OCI-LY3 (cell line): ENCODE results near the gene TBX4.
"Not testable (repeated sequence)": the region's sequence is repeated elsewhere in the genome, so short reads cannot be mapped to it uniquely, and the experiment has no call there.

Source experiments
- H2AFZ ChIP-seq: fragments of 200-600, 300-600 bp; shearing (Covaris generic); 2 replicates; pipeline ENCODE4 v1.6.0; 2014; ENCODE audit warnings: antibody characterized with exemption, low read depth, low read length
- H3K27ac ChIP-seq: fragments of 200-600, 300-600 bp; sonication (generic); 2 replicates; pipeline ENCODE4 v1.5.1; 2014; ENCODE audit warnings: mild to moderate bottlenecking, low read length, moderate library complexity, mixed read lengths
- H3K27me3 ChIP-seq: fragments of 200-600, 300-600 bp; sonication (generic); 2 replicates; pipeline ENCODE4 v1.6.1; 2014; ENCODE audit warnings: low read depth, low read length, mixed read lengths
- H3K36me3 ChIP-seq: fragments of 200-600, 300-600 bp; sonication (generic); replicated peaks from 2 replicates; pipeline ENCODE3; 2014; ENCODE audit warnings: low read depth, low read length, mixed read lengths
- H3K4me1 ChIP-seq: fragments of 300-600, 200-600 bp; sonication (generic); 2 replicates; pipeline ENCODE4 v1.6.1; 2014; ENCODE audit warnings: low read length, mixed read lengths
- H3K4me2 ChIP-seq: fragments of 200-600, 300-600 bp; sonication (generic); 2 replicates; pipeline ENCODE4 v1.6.1; 2014; ENCODE audit warnings: low read length, mixed read lengths
- H3K4me3 ChIP-seq: fragments of 300-600, 200-600 bp; sonication (generic); 2 replicates; pipeline ENCODE4 v1.5.1; 2014; ENCODE audit warnings: antibody characterized with exemption, mild to moderate bottlenecking, low read length, moderate library complexity
- H3K79me2 ChIP-seq: fragments of 300-600, 200-600 bp; shearing (Covaris generic); 2 replicates; pipeline ENCODE4 v1.6.1; 2014; ENCODE audit warnings: mild to moderate bottlenecking, low read length, mixed read lengths
- H3K9ac ChIP-seq: fragments of 300-600, 200-600 bp; shearing (Covaris generic); 2 replicates; pipeline ENCODE4 v1.6.0; 2014; ENCODE audit warnings: mild to moderate bottlenecking, low read length, moderate library complexity
- H3K9me3 ChIP-seq: fragments of 200-600, 300-600 bp; shearing (Covaris generic); 2 replicates; pipeline ENCODE4 v1.6.1; 2014; ENCODE audit warnings: low read length, mixed read lengths; ENCODE audit not compliant: insufficient read depth
- H4K20me1 ChIP-seq: fragments of 200-600, 300-600 bp; sonication (generic); 2 replicates; pipeline ENCODE4 v1.6.1; 2016; ENCODE audit warnings: low read length, mixed read lengths; ENCODE audit not compliant: insufficient read depth
- EZH2phosphoT487 ChIP-seq: fragments of 200-600 bp; shearing (Covaris generic); IDR thresholded peaks from 2 replicates; pipeline ENCODE4 v1.6.1; 2018; ENCODE audit warnings: antibody characterized with exemption, mixed run types, low read depth
- TF ChIP-seq, protein P1 (sequence below): fragments of 200-600, 300-600 bp; sonication (generic); IDR thresholded peaks from 2 replicates; pipeline ENCODE4 v1.5.1; 2014; ENCODE audit warnings: antibody characterized with exemption, low read length, low read depth

TBX4 gene

DNA sequence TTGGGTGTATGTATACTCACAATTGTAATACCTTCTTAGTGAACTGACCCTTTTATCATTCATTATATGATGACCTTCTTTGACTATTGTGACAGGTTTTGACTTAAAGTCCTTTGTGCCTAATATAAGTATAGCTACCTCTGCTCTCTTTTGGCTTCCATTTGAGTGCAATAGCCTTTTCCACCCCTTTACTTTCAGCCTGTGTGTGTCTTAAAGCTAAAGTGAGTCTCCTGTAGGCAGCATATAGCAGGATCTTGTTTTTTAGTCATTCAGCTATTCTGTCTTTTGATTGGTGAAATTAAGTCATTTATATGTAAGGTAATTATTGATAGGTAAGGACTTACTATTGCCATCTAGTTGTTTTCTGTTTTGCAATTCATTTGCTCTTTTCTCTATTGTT lies 15.9 kb upstream of the TBX4 start:
- Histone ChIP-seq H3K27ac (no peak overlapping the region), H3K9me3 (peaks cover 4% of the 10 kb centered on the region; the same call in 1 of the 2 replicates), H3K79me2 (no peaks in the 10 kb centered on the region), H4K20me1 (no peaks in the 10 kb centered on the region), H3K9ac (no peak overlapping the region), H3K4me2 (no peak overlapping the region), H3K4me1 (peaks cover 9% of the 10 kb centered on the region), H2AFZ (no peak overlapping the region), H3K36me3 (no peaks in the 10 kb centered on the region), H3K27me3 (peaks cover 4% of the 10 kb centered on the region; the same call in 1 of the 2 replicates), H3K4me3 (no peak overlapping the region)
- TF ChIP-seq EZH2phosphoT487: no peak
- TF ChIP-seq, protein P1, sequence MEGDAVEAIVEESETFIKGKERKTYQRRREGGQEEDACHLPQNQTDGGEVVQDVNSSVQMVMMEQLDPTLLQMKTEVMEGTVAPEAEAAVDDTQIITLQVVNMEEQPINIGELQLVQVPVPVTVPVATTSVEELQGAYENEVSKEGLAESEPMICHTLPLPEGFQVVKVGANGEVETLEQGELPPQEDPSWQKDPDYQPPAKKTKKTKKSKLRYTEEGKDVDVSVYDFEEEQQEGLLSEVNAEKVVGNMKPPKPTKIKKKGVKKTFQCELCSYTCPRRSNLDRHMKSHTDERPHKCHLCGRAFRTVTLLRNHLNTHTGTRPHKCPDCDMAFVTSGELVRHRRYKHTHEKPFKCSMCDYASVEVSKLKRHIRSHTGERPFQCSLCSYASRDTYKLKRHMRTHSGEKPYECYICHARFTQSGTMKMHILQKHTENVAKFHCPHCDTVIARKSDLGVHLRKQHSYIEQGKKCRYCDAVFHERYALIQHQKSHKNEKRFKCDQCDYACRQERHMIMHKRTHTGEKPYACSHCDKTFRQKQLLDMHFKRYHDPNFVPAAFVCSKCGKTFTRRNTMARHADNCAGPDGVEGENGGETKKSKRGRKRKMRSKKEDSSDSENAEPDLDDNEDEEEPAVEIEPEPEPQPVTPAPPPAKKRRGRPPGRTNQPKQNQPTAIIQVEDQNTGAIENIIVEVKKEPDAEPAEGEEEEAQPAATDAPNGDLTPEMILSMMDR: no peak

DNA sequence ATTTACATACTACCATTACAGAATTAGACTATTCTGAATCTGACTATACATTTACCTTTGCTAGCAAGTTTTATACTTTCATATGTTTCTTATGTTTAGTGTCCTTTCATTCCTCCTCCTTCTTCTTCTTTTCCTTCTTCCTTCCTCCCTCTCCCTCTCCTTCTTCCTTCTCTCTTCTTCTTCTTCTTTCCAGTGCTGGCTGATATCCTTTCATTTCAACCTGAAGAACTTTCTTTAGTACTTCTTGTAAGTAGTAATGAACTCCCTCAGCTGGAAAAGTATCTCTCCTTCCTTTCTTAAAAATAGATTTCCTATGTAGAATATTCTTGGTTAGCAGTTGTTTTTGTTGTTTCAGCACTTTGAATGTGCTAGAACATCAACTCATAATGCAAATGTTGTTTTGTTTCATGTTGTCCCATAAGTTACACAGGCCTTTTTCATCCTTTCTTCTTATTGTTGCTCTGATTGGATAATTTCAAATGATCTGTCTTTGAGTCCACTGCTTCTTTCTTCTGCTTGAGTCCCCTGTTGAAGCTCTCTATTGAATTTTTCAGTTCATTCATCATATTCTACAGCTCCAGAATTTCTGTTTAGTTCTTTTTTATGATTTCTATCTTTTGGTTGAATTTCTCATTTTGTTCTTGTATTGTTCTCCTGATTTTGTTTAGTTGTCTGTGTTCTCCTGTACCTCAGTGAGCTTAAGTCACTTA lies 15.1 kb upstream of the TBX4 start:
- no peak for TF ChIP-seq EZH2phosphoT487
- TF ChIP-seq, protein P1: no peak
- no peaks in the 10 kb centered on the region for H3K36me3 ChIP-seq
- no peaks in the 10 kb centered on the region for H4K20me1 ChIP-seq
- no peak overlapping the region for H3K27ac ChIP-seq
- H3K27me3 ChIP-seq: peaks cover 4% of the 10 kb centered on the region; the same call in 1 of the 2 replicates
- no peak overlapping the region for H3K4me3 ChIP-seq
- peaks cover 9% of the 10 kb centered on the region for H3K4me1 ChIP-seq
- no peaks in the 10 kb centered on the region for H3K79me2 ChIP-seq
- H3K9me3 ChIP-seq: peaks cover 4% of the 10 kb centered on the region; the same call in 1 of the 2 replicates
- no peak overlapping the region for H2AFZ ChIP-seq
- H3K9ac ChIP-seq: no peak overlapping the region
- H3K4me2 ChIP-seq: no peak overlapping the region

DNA sequence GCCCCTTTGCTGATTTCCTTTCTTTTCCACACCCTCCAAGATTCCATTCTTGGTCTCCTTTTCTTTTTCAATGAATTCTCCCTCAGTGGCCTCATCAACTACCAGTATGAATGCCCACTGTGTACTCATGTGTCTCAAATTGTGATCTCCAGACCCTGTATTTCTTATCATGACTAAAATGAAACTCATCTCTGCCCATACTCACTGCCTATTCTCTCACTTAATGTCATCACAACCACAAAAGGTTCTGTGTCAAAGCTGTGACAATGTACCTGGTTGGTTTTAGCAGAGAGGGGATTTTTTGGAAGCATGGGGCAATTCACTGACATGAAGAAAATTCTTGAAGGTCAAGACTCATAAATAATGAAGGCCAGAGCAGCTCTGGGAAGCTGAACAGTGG lies 11.5 kb upstream of the TBX4 start:
- peaks cover 4% of the 10 kb centered on the region; the same call in 1 of the 2 replicates for H3K9me3 ChIP-seq
- TF ChIP-seq, protein P1: no peak
- no peak for TF ChIP-seq EZH2phosphoT487
- H3K79me2 ChIP-seq: no peaks in the 10 kb centered on the region

DNA sequence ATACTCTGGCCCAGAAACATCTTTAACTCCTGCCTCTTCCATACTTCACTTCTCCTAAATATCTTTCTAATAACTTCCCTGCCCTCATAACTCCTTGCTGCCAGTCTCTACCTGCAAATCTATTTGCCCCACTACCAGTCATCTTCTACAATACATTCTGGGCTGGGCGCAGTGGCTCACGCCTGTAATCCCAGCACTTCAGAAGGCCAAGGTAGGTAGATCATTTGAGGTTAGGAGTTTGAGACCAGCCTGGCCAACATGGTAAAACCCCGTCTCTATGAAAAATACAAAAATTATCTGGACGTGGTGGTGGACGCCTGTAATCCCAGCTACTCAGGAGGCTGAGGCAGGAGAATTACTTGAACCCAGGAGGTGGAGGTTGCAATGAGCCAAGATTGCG lies 10.7 kb upstream of the TBX4 start:
- not testable (repeated sequence) for H3K9me3 ChIP-seq, H3K27me3 ChIP-seq, H3K79me2 ChIP-seq, H3K4me1 ChIP-seq, H3K4me2 ChIP-seq, H2AFZ ChIP-seq, H3K4me3 ChIP-seq, H3K36me3 ChIP-seq, H3K27ac ChIP-seq, H4K20me1 ChIP-seq, H3K9ac ChIP-seq

More for the DNA sequence above, 11.5 kb upstream of the TBX4 start:
- Histone ChIP-seq H3K27ac (no peak overlapping the region), H3K36me3 (no peaks in the 10 kb centered on the region), H3K4me3 (no peak overlapping the region), H3K4me1 (peaks cover 9% of the 10 kb centered on the region), H2AFZ (no peak overlapping the region), H3K9ac (no peak overlapping the region), H3K27me3 (peaks cover 4% of the 10 kb centered on the region; the same call in 1 of the 2 replicates), H3K4me2 (no peak overlapping the region), H4K20me1 (no peaks in the 10 kb centered on the region)
